Vagina (tissue), 2 donors: Measurements from ENCODE around the gene GNG7. TPM values are rescaled to one million over a fixed set of nuclear protein-coding genes. Genes with fewer than 3 reads are reported as not detected.
"Not testable (repeated sequence)": the region's sequence is repeated elsewhere in the genome, so short reads cannot be mapped to it uniquely, and the experiment has no call there.

Experiments
- DNase-seq, 2 donors: peaks; one replicate each; pipeline ENCODE4 v3.0.0-alpha.2; 2017; ENCODE audit errors: extremely low spot score in 2 of 2
- H3K27ac ChIP-seq: fragments of 200-600 bp; sonication (generic); one replicate; pipeline ENCODE4 v1.5.1; 2019
- H3K27me3 ChIP-seq: fragments of 200-600 bp; sonication (generic); one replicate; pipeline ENCODE4 v1.5.1; 2019
- H3K36me3 ChIP-seq, 2 donors: fragments of 200-600 bp; sonication (generic); one replicate each; pipeline ENCODE4 v1.5.1; 2017 to 2019
- H3K4me1 ChIP-seq: fragments of 200-600 bp; sonication (generic); one replicate; pipeline ENCODE4 v1.5.1; 2019
- H3K4me3 ChIP-seq, 2 donors: fragments of 200-600 bp; sonication (generic); 1 replicate in 1 of 2; 2 replicates in 1 of 2; pipeline ENCODE4 v1.5.1; 2016 to 2019
- H3K9me3 ChIP-seq: fragments of 200-600 bp; sonication (generic); one replicate; pipeline ENCODE4 v1.5.1; 2019
- CTCF ChIP-seq, 3 experiments: fragments of 450-650 bp in 2 of 3; fragments of 200-600 bp in 1 of 3; sonication (generic) in 1 of 3; IDR thresholded peaks; one replicate each; pipeline ENCODE4 v1.5.1; 2017 to 2019; ENCODE audit warnings: antibody characterized with exemption in 3 of 3, mild to moderate bottlenecking in 2 of 3, moderate library complexity in 2 of 3
- POLR2A ChIP-seq, 2 donors: fragments of 450-650 bp; IDR thresholded peaks; one replicate each; pipeline ENCODE4 v1.6.1; 2017; ENCODE audit warnings: antibody characterized with exemption in 2 of 2, mild to moderate bottlenecking in 2 of 2, moderate library complexity in 2 of 2
- POLR2AphosphoS5 ChIP-seq, 2 donors: sonication (generic); formaldehyde crosslinking; IDR thresholded peaks; one replicate each; pipeline ENCODE4 v1.9.0; 2017; ENCODE audit warnings: antibody characterized with exemption in 2 of 2, mild to moderate bottlenecking in 2 of 2, low read depth in 1 of 2; ENCODE audit not compliant: insufficient read depth in 1 of 2
- intact Hi-C: fragments of 100-400 bp; cut with DNase I; formaldehyde crosslinking; loops from one replicate; pipeline ENCODE4 v1.15.1; 2023
- total RNA-seq: library from RNA; depleted of rRNA; stranded (reverse); fragments of >200 nt; gene quantifications from one replicate; pipeline ENCODE4 v1.2.3, GENCODE V29; 2016

Gene GNG7
- total RNA-seq, 1 donor from 2014 or later = 2.0 TPM

DNA sequence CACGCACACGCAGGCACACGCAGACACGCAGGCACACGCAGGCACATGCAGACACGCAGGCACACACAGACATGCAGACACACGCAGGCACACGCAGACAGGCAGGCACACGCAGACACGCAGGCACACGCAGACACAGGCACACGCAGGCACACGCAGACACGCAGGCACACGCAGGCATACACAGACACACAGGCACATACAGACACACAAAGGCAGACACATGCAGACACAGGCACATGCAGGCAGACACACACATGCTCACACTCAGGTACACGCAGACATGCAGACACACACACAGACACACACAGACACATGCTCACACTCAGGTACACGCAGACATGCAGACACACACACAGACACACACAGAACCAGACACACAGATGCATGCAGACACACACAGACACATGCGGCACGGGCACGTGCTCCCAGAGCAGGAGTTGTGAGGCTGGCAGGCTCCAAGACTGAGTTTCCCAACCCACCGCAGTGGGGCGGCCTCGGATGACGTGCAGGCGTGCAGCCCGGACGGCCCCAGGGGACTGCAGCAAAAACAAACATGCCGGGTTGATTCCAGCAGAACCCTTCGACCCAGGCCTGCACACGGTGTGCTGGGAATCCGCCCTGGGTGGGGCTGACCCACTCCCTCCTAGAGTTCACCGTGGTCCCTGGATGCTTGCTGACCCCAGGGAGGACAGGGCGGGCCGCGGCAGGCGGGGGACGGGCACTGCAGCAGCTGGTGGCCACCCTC is 126.6 kb downstream of the GNG7 start:
- intact Hi-C loops = no loop called here
- Histone ChIP-seq H3K27me3 (no peaks in the 10 kb centered on the region), H3K4me1 (peaks cover 34% of the 10 kb centered on the region), H3K9me3 (no peaks in the 10 kb centered on the region), H3K4me3 (no peak overlapping the region), H3K36me3 (no peaks in the 10 kb centered on the region), H3K27ac (peak overlapping the region; percentile 13)
- TF ChIP-seq CTCF (IDR thresholded peaks at IDR 0.05) (no peak), POLR2AphosphoS5 (IDR thresholded peaks at IDR 0.05; ENCODE audit: insufficient read depth in 1 of 2, low read depth in 1 of 2) (peak; percentile 51 to 78)
- DNase-seq = peak in 1 of 2 donors; percentile 92

DNA sequence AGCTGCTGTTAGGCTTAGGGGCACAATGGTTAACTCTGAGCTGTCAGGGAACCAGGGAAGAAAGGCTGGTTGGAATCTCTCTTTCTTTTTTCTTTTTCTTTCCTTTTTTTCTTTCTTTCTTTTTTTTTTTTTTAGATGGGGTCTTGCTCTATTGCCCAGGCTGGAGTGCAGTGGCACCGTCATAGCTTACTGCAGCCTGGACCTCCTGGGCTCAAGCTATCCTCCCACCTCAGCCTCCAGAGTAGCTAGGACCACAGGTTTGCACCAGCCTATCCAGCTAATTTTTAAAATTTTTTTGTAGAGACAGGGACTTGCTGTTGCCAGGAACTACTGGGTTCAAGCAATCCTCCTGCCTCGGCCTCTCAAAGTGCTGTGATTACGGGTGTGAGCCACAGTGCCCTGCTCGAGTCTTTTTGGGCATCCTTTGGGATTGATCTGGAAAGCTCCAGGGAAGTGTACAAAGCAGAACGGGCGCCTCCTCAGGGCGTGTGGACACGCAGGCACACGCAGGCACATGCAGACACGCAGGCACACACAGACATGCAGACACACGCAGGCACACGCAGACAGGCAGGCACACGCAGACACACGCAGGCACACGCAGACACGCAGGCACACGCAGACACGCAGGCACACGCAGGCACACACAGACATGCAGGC is 127.4 kb downstream of the GNG7 start:
- no peak for DNase-seq
- intact Hi-C loops = no loop called here

GRCh38 chr19:2574478-2574931 is 128.0 kb downstream of the GNG7 start:
- H3K27ac ChIP-seq = no peak overlapping the region
- H3K36me3 ChIP-seq = no peaks in the 10 kb centered on the region
- no peaks in the 10 kb centered on the region for H3K9me3 ChIP-seq
- intact Hi-C loops = no loop called here
- H3K4me3 ChIP-seq = no peak overlapping the region
- H3K27me3 ChIP-seq = no peaks in the 10 kb centered on the region
- DNase-seq = no peak
- TF ChIP-seq POLR2A (IDR thresholded peaks at IDR 0.05) (no peak), CTCF (IDR thresholded peaks at IDR 0.05) (no peak), POLR2AphosphoS5 (IDR thresholded peaks at IDR 0.05; ENCODE audit: insufficient read depth in 1 of 2, low read depth in 1 of 2) (no peak)
- H3K4me1 ChIP-seq = peaks cover 29% of the 10 kb centered on the region

More for the DNA sequence above, 127.4 kb downstream of the GNG7 start:
- Histone ChIP-seq H3K9me3 (no peaks in the 10 kb centered on the region), H3K36me3 (no peaks in the 10 kb centered on the region), H3K4me3 (no peak overlapping the region), H3K4me1 (peaks cover 34% of the 10 kb centered on the region), H3K27me3 (no peaks in the 10 kb centered on the region), H3K27ac (no peak overlapping the region)
- TF ChIP-seq POLR2AphosphoS5 (IDR thresholded peaks at IDR 0.05; ENCODE audit: insufficient read depth in 1 of 2, low read depth in 1 of 2) = no peak
- no peak for TF ChIP-seq CTCF (IDR thresholded peaks at IDR 0.05)
- TF ChIP-seq POLR2A (IDR thresholded peaks at IDR 0.05) = no peak

DNA sequence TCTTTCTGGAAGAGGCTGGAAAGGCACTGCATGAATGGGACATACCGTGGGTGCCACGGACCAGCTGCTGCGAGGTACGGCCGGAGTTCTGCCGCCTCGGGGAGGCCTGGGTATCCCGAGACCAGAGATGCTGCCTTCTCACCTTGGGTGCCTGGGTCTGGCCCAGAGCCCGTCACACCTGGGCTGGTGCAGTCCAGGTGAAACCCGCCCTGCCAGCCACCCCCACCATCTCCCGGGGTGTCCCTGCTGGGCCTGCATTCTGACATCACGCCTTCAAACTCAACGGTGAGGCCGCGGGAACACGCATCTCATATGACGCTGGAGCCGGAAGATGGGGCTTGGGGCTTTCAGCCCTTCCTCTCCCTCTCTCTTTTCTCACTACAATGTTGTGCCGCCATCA is 128.6 kb downstream of the GNG7 start:
- no peak for DNase-seq
- intact Hi-C loops = no loop called here
- no peak for TF ChIP-seq POLR2AphosphoS5 (IDR thresholded peaks at IDR 0.05; ENCODE audit: insufficient read depth in 1 of 2, low read depth in 1 of 2)
- no peak for TF ChIP-seq POLR2A (IDR thresholded peaks at IDR 0.05)
- TF ChIP-seq CTCF (IDR thresholded peaks at IDR 0.05) = no peak

DNA sequence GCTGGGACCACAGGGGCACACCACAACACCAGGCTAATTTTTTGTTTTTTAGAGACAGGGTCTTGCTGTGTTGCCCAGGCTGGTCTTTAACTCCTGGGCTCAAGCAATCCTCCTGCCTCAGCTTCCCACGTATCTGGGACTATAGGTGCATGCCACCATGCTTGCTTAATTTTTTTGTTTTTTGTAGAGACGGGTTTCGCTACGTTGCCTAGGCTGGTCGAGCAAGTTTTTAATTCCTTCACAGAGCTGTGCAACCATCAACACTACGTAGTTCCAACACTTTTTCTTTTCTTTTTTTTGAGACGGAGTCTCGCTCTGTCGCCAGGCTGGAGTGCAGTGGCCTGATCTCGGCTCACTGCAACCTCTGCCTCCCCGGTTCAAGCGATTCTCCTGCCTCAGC is 130.3 kb downstream of the GNG7 start:
- DNase-seq, H3K4me3 ChIP-seq, intact Hi-C loops, H3K36me3 ChIP-seq, H3K9me3 ChIP-seq, H3K27me3 ChIP-seq, H3K27ac ChIP-seq: not testable (repeated sequence)
- peaks cover 10% of the 10 kb centered on the region for H3K4me1 ChIP-seq

More for the DNA sequence above, 128.6 kb downstream of the GNG7 start:
- Histone ChIP-seq H3K27me3 (no peaks in the 10 kb centered on the region), H3K4me3 (no peak overlapping the region), H3K9me3 (no peaks in the 10 kb centered on the region), H3K36me3 (no peaks in the 10 kb centered on the region), H3K4me1 (peaks cover 23% of the 10 kb centered on the region), H3K27ac (no peak overlapping the region)
